ENCODE data around the gene CRYBA2. TPM values are rescaled to one million over a fixed set of nuclear protein-coding genes. Genes with fewer than 3 reads are reported as not detected.

The CRYBA2 gene
- total and polyA plus RNA-seq, 2 of the 8 experiments (the other 6 are each of a cell fraction or from before 2014, with no cell fraction given), result not detected

- Histone ChIP-seq H3K23ac (ENCODE audit: insufficient read length) (no peak overlapping the region), H3K4me1 (replicated peaks in 1 of 4; ENCODE audit: control insufficient read depth in 3 of 4, insufficient read depth in 4 of 4, low read length in 3 of 4) (peaks cover 0 to 3% (median 0%) of the 10 kb centered on the region in 4 experiments; a peak in 1 of 7 replicates), H3K14ac (ENCODE audit: insufficient read length) (no peak overlapping the region), H3K27ac (ENCODE audit: low read depth, low read length) (no peak overlapping the region), H4K5ac (ENCODE audit: insufficient read length, low read depth, low read length) (no peak overlapping the region), H3K36me3 (ENCODE audit: control insufficient read depth in 2 of 4, insufficient read depth in 4 of 4, low read length in 3 of 4) (no peaks in the 10 kb centered on the region), H3K9me3 (ENCODE audit: insufficient read depth in 2 of 2, low read depth in 1 of 2, low read length in 1 of 2) (no peaks in the 10 kb centered on the region), H3K27me3 (replicated peaks in 1 of 4; ENCODE audit: control insufficient read depth in 3 of 4, extremely low read depth in 1 of 4, insufficient read depth in 3 of 4, low read length in 3 of 4) (peaks cover 0 to 5% (median 0%) of the 10 kb centered on the region in 4 experiments; a peak in 1 of 7 replicates), H3K4me2 (ENCODE audit: insufficient read depth in 1 of 2, low read depth in 2 of 2, low read length in 2 of 2) (no peak overlapping the region), H3K79me1 (ENCODE audit: low read depth, low read length) (no peaks in the 10 kb centered on the region), H3K4ac (replicated peaks; ENCODE audit: insufficient read length, low read depth, low read length) (no peak overlapping the region), H3K23me2 (ENCODE audit: low read depth, low read length) (no peaks in the 10 kb centered on the region; the same call in 1 of the 2 replicates), H4K8ac (ENCODE audit: extremely low read depth, insufficient read depth, low read length) (no peak overlapping the region), H3K56ac (replicated peaks; ENCODE audit: insufficient read length, low read depth, low read length) (no peak overlapping the region), H3K79me2 (ENCODE audit: control insufficient read depth in 1 of 2, insufficient read depth in 2 of 2, low read length in 2 of 2) (no peaks in the 10 kb centered on the region), H4K91ac (replicated peaks; ENCODE audit: insufficient read length, low read length) (no peak overlapping the region), H2BK20ac (ENCODE audit: low read length) (no peak overlapping the region), H2BK12ac (ENCODE audit: low read depth, low read length) (no peak overlapping the region), H2BK5ac (ENCODE audit: low read depth, low read length) (no peak overlapping the region), H4K20me1 (replicated peaks in 1 of 2; ENCODE audit: control insufficient read depth in 1 of 2, insufficient read depth in 2 of 2, low read length in 2 of 2) (no peaks in the 10 kb centered on the region), H3K4me3 (ENCODE audit: extremely low read depth in 1 of 4, insufficient read depth in 2 of 4, low read depth in 3 of 4, low read length in 4 of 4) (no peak overlapping the region), H2BK15ac (ENCODE audit: low read length) (no peak overlapping the region), H3K18ac (ENCODE audit: extremely low read depth, low read length) (no peak overlapping the region), H2AFZ (ENCODE audit: low read length) (no peak overlapping the region), H2AK5ac (ENCODE audit: low read depth, low read length) (no peak overlapping the region), H2BK120ac (replicated peaks; ENCODE audit: low read depth, low read length) (no peak overlapping the region), H3K9ac (replicated peaks in 1 of 4; ENCODE audit: extremely low read depth in 1 of 4, low read depth in 3 of 4, low read length in 3 of 4) (no peak overlapping the region)
- DNase-seq (ENCODE audit: low read depth in 1 of 2, low spot score in 2 of 2) (no peak), FAIRE-seq (no peak)
- ChIA-PET CTCF (ENCODE audit: partially characterized antibody) (interaction anchor here (0.8 to 62.8 kb wide), 12 partner anchors 6 to 492 kb away, joined by 3 to 1777 read pairs (median 5); partner anchors contain the start of genes CFAP65 and IHH), POLR2A (ENCODE audit: partially characterized antibody) (interaction anchor here (0.5 to 1.7 kb wide), 2 partner anchors 21 to 119 kb away, joined by 3 read pairs; no protein-coding TSS in a partner anchor)
- TF ChIP-seq RBBP5 (IDR thresholded peaks at IDR 0.05; ENCODE audit: borderline replicate concordance, low read depth, low read length), result no peak
- TF ChIP-seq ASH2L (IDR thresholded peaks at IDR 0.05; ENCODE audit: low read length), result no peak
- TF ChIP-seq CTBP2 (IDR thresholded peaks at IDR 0.05; ENCODE audit: borderline replicate concordance, insufficient read depth, insufficient read length, low read length), result no peak
- TF ChIP-seq TEAD4 (IDR thresholded peaks at IDR 0.05; ENCODE audit: low read depth, low read length), result no peak
- TF ChIP-seq CEBPB (IDR thresholded peaks at IDR 0.05; ENCODE audit: low read depth, low read length), result no peak
- TF ChIP-seq BACH1 (IDR thresholded peaks at IDR 0.05; ENCODE audit: low read length), result no peak
- TF ChIP-seq EZH2 (IDR thresholded peaks at IDR 0.05; ENCODE audit: low read depth, low read length, severe bottlenecking), result no peak
- TF ChIP-seq SUZ12 (IDR thresholded peaks at IDR 0.05; ENCODE audit: low read length), result no peak
- no peak for TF ChIP-seq BRCA1 (IDR thresholded peaks at IDR 0.05; ENCODE audit: low read depth, low read length)
- TF ChIP-seq POLR2AphosphoS5 (IDR thresholded peaks at IDR 0.05; ENCODE audit: low read depth, low read length), result no peak
- no peak for TF ChIP-seq RNF2 (IDR thresholded peaks at IDR 0.05; ENCODE audit: borderline replicate concordance, low read depth, low read length, missing control alignments, poor library complexity, severe bottlenecking)
- no peak for TF ChIP-seq SP4 (IDR thresholded peaks at IDR 0.05; ENCODE audit: low read length)
- TF ChIP-seq E2F6 (IDR thresholded peaks at IDR 0.05), result no peak
- WGBS, 2 experiments (ENCODE audit: extremely low coverage in 1 of 2, insufficient coverage in 1 of 2, insufficient read length in 1 of 2, insufficient replicate concordance in 2 of 2, low coverage in 1 of 2, low lambda C conversion rate in 2 of 2, missing lambda C conversion rate in 1 of 2), result 0% methylated on average over 1 of the region's 1 CpG; no CpG with 5 or more reads in 1 of the 2 experiments
These were observed 45.4 kb upstream of the CRYBA2 start for GRCh38 chr2:219038600-219038999.
